ENCODE measurements around the gene BAZ1B.
"Not testable (repeated sequence)": the region's sequence is repeated elsewhere in the genome, so short reads cannot be mapped to it uniquely, and the experiment has no call there.

- TF ChIP-seq ATF3 (IDR thresholded peaks at IDR 0.05); CTCF (IDR thresholded peaks at IDR 0.05; ENCODE audit: low read depth, low read length, missing input control); MAX (IDR thresholded peaks at IDR 0.05); SP1 (IDR thresholded peaks at IDR 0.05): not testable (repeated sequence)
Measured at GRCh38 chr7:73550093-73550492, 28.0 kb upstream of the BAZ1B start.

All from liver (tissue), 3 donors.